H9 (cell line): ENCODE results near the gene SMYD4. TPM values are rescaled to one million over a fixed set of nuclear protein-coding genes. Genes with fewer than 3 reads are reported as not detected.

Experiments
- DNase-seq: peaks from one replicate; pipeline ENCODE4 v3.0.0-alpha.2; 2017
- H2AFZ ChIP-seq: one replicate; pipeline ENCODE4 v1.6.1; 2013; ENCODE audit warnings: mild to moderate bottlenecking, low read length, control low read depth, moderate library complexity
- H2AK5ac ChIP-seq: 2 replicates; pipeline ENCODE4 v1.6.1; 2013; ENCODE audit warnings: low read length, control low read depth, mixed read lengths; ENCODE audit not compliant: insufficient read length
- H2BK120ac ChIP-seq: one replicate; pipeline ENCODE4 v1.6.1; 2013; ENCODE audit warnings: low read depth, mild to moderate bottlenecking, low read length, control low read depth, inconsistent platforms; ENCODE audit not compliant: poor library complexity, severe bottlenecking
- H2BK12ac ChIP-seq: 2 replicates; pipeline ENCODE4 v1.6.1; 2013; ENCODE audit warnings: low read length, control low read depth, mixed read lengths, low read depth; ENCODE audit not compliant: insufficient read length
- H2BK15ac ChIP-seq: 2 replicates; pipeline ENCODE4 v1.6.1; 2013; ENCODE audit warnings: low read depth, low read length, control low read depth
- H2BK20ac ChIP-seq: one replicate; pipeline ENCODE4 v1.6.1; 2013; ENCODE audit warnings: low read depth, mild to moderate bottlenecking, low read length, control low read depth, inconsistent platforms; ENCODE audit not compliant: poor library complexity, severe bottlenecking
- H2BK5ac ChIP-seq: 2 replicates; pipeline ENCODE4 v1.6.1; 2013; ENCODE audit warnings: low read length, control low read depth, mixed read lengths; ENCODE audit not compliant: insufficient read length
- H3K14ac ChIP-seq: 2 replicates; pipeline ENCODE4 v1.6.1; 2013; ENCODE audit warnings: low read length, control low read depth; ENCODE audit not compliant: insufficient read depth
- H3K18ac ChIP-seq: 2 replicates; pipeline ENCODE4 v1.6.1; 2013; ENCODE audit warnings: low read depth, mild to moderate bottlenecking, mixed read lengths, low read length, control low read depth; ENCODE audit not compliant: insufficient read length
- H3K23ac ChIP-seq: 2 replicates; pipeline ENCODE4 v1.6.1; 2013; ENCODE audit warnings: low read length, control low read depth, mixed read lengths, low read depth; ENCODE audit not compliant: insufficient read length
- H3K23me2 ChIP-seq: 2 replicates; pipeline ENCODE4 v1.6.1; 2013; ENCODE audit warnings: low read depth, mild to moderate bottlenecking, mixed read lengths, low read length, control low read depth; ENCODE audit not compliant: insufficient read length, poor library complexity, severe bottlenecking
- H3K27ac ChIP-seq: 2 replicates; pipeline ENCODE4 v1.5.1; 2013; ENCODE audit warnings: low read length, control low read depth, mixed read lengths, low read depth; ENCODE audit not compliant: insufficient read length
- H3K27me3 ChIP-seq: 2 replicates; pipeline ENCODE4 v1.6.1; 2013; ENCODE audit warnings: low read length, control low read depth, inconsistent platforms; ENCODE audit not compliant: insufficient read depth
- H3K4ac ChIP-seq: 2 replicates; pipeline ENCODE4 v1.6.1; 2013; ENCODE audit warnings: low read depth, mild to moderate bottlenecking, control low read depth, inconsistent platforms, low read length, moderate library complexity
- H3K4me1 ChIP-seq: 2 replicates; pipeline ENCODE4 v1.6.1; 2013; ENCODE audit warnings: low read length, control low read depth, inconsistent platforms; ENCODE audit not compliant: insufficient read depth
- H3K4me2 ChIP-seq: 2 replicates; pipeline ENCODE4 v1.6.1; 2013; ENCODE audit warnings: low read length, control low read depth, mixed read lengths; ENCODE audit not compliant: insufficient read length, insufficient read depth
- H3K56ac ChIP-seq: 2 replicates; pipeline ENCODE4 v1.6.1; 2013; ENCODE audit warnings: low read depth, mild to moderate bottlenecking, mixed read lengths, low read length, control low read depth; ENCODE audit not compliant: insufficient read length
- H3K79me1 ChIP-seq: 2 replicates; pipeline ENCODE4 v1.6.1; 2013; ENCODE audit warnings: low read depth, mild to moderate bottlenecking, moderate library complexity, low read length, control low read depth, inconsistent platforms; ENCODE audit not compliant: insufficient read depth, poor library complexity, severe bottlenecking
- H3K79me2 ChIP-seq: 2 replicates; pipeline ENCODE4 v1.6.1; 2013; ENCODE audit warnings: low read length, control low read depth, inconsistent platforms; ENCODE audit not compliant: insufficient read depth
- H3K9ac ChIP-seq: 2 replicates; pipeline ENCODE4 v1.6.1; 2013; ENCODE audit warnings: low read length, control low read depth, mixed read lengths; ENCODE audit not compliant: insufficient read length; ENCODE audit errors: extremely low read depth
- H3K9me3 ChIP-seq: one replicate; pipeline ENCODE4 v1.6.1; 2013; ENCODE audit warnings: low read depth, low read length, inconsistent platforms; ENCODE audit not compliant: control insufficient read depth
- H3T11ph ChIP-seq: one replicate; pipeline ENCODE4 v1.6.1; 2013; ENCODE audit warnings: mild to moderate bottlenecking, low read length, control low read depth, inconsistent platforms
- H4K20me1 ChIP-seq: one replicate; pipeline ENCODE4 v1.6.1; 2013; ENCODE audit not compliant: control insufficient read depth, insufficient read length, insufficient read depth
- H4K5ac ChIP-seq: 2 replicates; pipeline ENCODE4 v1.6.1; 2013; ENCODE audit warnings: low read depth, mild to moderate bottlenecking, mixed read lengths, low read length, control low read depth; ENCODE audit not compliant: insufficient read length
- H4K8ac ChIP-seq: replicated peaks from 2 replicates; pipeline ENCODE4 v1.6.1; 2013; ENCODE audit warnings: low read length, control low read depth, mixed read lengths, low read depth; ENCODE audit not compliant: insufficient read length
- H4K91ac ChIP-seq: 2 replicates; pipeline ENCODE4 v1.6.1; 2013; ENCODE audit warnings: low read depth, mild to moderate bottlenecking, moderate library complexity, mixed read lengths, low read length, control low read depth; ENCODE audit not compliant: insufficient read length
- H3K27ac Mint-ChIP-seq, 3 experiments: 2 replicates in 2 of 3; 3 replicates in 1 of 3; pipeline ENCODE4 v1.8.0; 2020 to 2021; ENCODE audit warnings: mixed read lengths in 3 of 3, mild to moderate bottlenecking in 1 of 3, moderate library complexity in 1 of 3
- H3K27me3 Mint-ChIP-seq: 2 replicates; pipeline ENCODE4 v1.8.0; 2021; ENCODE audit warnings: low read depth, mild to moderate bottlenecking, moderate library complexity, mixed read lengths
- H3K36me3 Mint-ChIP-seq, 3 experiments: 2 replicates in 2 of 3; 3 replicates in 1 of 3; pipeline ENCODE4 v1.8.0; 2020 to 2021; ENCODE audit warnings: low read depth in 3 of 3, mixed read lengths in 3 of 3; ENCODE audit not compliant: insufficient read depth in 1 of 3
- H3K4me1 Mint-ChIP-seq, 2 experiments: 2 replicates each; pipeline ENCODE4 v1.8.0; 2020; ENCODE audit warnings: mixed read lengths in 2 of 2
- H3K4me3 Mint-ChIP-seq, 2 experiments: 2 replicates in 1 of 2; 3 replicates in 1 of 2; pipeline ENCODE4 v1.8.0; 2020 to 2021; ENCODE audit warnings: mild to moderate bottlenecking in 2 of 2, mixed read lengths in 2 of 2, moderate library complexity in 1 of 2
- H3K9me3 Mint-ChIP-seq, 2 experiments: 2 replicates in 1 of 2; 3 replicates in 1 of 2; pipeline ENCODE4 v1.8.0; 2020; ENCODE audit warnings: mild to moderate bottlenecking in 2 of 2, mixed read lengths in 2 of 2, moderate library complexity in 1 of 2
- WGBS: extraction: QIAGEN DNeasy Blood & Tissue Kit; methylation state at CpG from one replicate; pipeline ENCODE4 v1.1.7; 2013; ENCODE audit warnings: missing lambda C conversion rate, low lambda C conversion rate, mixed read lengths; ENCODE audit not compliant: insufficient read length; ENCODE audit errors: extremely low coverage; 5-methylcytosine and 5-hydroxymethylcytosine counted together
- total RNA-seq: library from RNA; stranded (reverse); gene quantifications from 2 replicates; pipeline ENCODE4 v1.2.1, GENCODE V29; 2021
- TF ChIP-seq, protein P1 (sequence below): fragments of 200-600 bp; sonication (generic); conservative IDR thresholded peaks from 3 replicates; pipeline ENCODE4 v1.8.0; 2021; ENCODE audit warnings: antibody characterized with exemption, mild to moderate bottlenecking

SMYD4 gene
- total RNA-seq, 1 experiment from 2014 or later: 28.8 TPM

DNA sequence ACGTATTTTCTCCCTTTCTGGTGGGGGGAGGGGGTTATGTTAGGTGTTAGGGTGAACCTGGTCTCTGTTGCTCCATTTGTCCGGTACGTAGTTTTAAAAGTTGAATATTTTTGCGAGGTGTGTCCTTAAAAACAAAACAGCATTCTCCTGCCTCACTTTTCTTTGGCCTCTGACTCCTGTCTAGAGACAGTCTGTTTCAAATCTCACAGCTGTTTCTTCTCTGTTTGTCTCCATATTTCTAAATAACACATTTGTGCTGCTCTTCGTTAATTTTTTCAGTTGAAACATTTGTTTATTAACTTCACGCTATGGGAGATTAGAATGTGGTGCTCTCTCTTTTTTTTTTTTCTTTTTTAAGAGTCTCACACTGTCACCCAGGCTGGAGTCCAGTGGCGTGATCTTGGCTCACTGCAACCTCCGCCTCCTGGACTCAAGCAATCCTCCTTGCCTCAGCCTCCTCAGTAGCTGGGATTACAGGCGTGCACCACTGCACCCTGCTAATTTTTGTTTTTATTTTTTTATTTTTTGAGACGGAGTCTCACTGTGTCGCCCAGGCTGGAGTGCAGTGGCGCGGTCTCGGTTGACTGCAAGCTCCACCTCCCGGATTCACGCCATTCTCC lies 31.8 kb upstream of the SMYD4 start:
- Histone ChIP-seq H3K56ac (no peak overlapping the region), H4K8ac (no peak overlapping the region), H3K23ac (no peak overlapping the region), H3K14ac (no peak overlapping the region), H2AFZ (no peak overlapping the region), H3K9ac (no peak overlapping the region), H3K4ac (no peak overlapping the region), H4K20me1 (no peaks in the 10 kb centered on the region), H3K27me3 (no peaks in the 10 kb centered on the region), H2BK120ac (no peak overlapping the region), H3K9me3 (no peaks in the 10 kb centered on the region), H3K4me2 (no peak overlapping the region), H3K18ac (no peak overlapping the region), H2BK15ac (no peak overlapping the region), H3K27ac (no peak overlapping the region), H3K4me1 (no peaks in the 10 kb centered on the region), H4K5ac (no peak overlapping the region), H4K91ac (no peak overlapping the region), H3K79me1 (peaks cover 2% of the 10 kb centered on the region), H3K23me2 (no peaks in the 10 kb centered on the region), H2BK5ac (no peak overlapping the region), H2BK20ac (no peak overlapping the region), H2BK12ac (no peak overlapping the region), H3K79me2 (no peaks in the 10 kb centered on the region), H3T11ph (no peak overlapping the region), H2AK5ac (no peak overlapping the region)
- no peaks in the 10 kb centered on the region for H3K27me3 Mint-ChIP-seq
- no peak overlapping the region for H3K4me3 Mint-ChIP-seq
- peaks cover 6 to 35% (median 23%) of the 10 kb centered on the region in 3 experiments; a peak in 6 of 7 replicates for H3K36me3 Mint-ChIP-seq
- TF ChIP-seq, protein P1, sequence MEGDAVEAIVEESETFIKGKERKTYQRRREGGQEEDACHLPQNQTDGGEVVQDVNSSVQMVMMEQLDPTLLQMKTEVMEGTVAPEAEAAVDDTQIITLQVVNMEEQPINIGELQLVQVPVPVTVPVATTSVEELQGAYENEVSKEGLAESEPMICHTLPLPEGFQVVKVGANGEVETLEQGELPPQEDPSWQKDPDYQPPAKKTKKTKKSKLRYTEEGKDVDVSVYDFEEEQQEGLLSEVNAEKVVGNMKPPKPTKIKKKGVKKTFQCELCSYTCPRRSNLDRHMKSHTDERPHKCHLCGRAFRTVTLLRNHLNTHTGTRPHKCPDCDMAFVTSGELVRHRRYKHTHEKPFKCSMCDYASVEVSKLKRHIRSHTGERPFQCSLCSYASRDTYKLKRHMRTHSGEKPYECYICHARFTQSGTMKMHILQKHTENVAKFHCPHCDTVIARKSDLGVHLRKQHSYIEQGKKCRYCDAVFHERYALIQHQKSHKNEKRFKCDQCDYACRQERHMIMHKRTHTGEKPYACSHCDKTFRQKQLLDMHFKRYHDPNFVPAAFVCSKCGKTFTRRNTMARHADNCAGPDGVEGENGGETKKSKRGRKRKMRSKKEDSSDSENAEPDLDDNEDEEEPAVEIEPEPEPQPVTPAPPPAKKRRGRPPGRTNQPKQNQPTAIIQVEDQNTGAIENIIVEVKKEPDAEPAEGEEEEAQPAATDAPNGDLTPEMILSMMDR: no peak
- no peaks in the 10 kb centered on the region for H3K9me3 Mint-ChIP-seq
- H3K4me1 Mint-ChIP-seq: no peaks in the 10 kb centered on the region
- WGBS: no CpG with 5 or more reads among the region's 16 CpGs
- DNase-seq: no peak
- peak overlapping the region in 1 of 3 experiments; percentile 19; a peak in 2 of 7 replicates for H3K27ac Mint-ChIP-seq
